ENCODE measurements around the gene BHLHE40. TPM values are rescaled to one million over a fixed set of nuclear protein-coding genes. Genes with fewer than 3 reads are reported as not detected.

BHLHE40 gene
- polyA plus RNA-seq, 2 of the 4 experiments (the other 2 are of a cell fraction) = 102 to 160 TPM

DNA sequence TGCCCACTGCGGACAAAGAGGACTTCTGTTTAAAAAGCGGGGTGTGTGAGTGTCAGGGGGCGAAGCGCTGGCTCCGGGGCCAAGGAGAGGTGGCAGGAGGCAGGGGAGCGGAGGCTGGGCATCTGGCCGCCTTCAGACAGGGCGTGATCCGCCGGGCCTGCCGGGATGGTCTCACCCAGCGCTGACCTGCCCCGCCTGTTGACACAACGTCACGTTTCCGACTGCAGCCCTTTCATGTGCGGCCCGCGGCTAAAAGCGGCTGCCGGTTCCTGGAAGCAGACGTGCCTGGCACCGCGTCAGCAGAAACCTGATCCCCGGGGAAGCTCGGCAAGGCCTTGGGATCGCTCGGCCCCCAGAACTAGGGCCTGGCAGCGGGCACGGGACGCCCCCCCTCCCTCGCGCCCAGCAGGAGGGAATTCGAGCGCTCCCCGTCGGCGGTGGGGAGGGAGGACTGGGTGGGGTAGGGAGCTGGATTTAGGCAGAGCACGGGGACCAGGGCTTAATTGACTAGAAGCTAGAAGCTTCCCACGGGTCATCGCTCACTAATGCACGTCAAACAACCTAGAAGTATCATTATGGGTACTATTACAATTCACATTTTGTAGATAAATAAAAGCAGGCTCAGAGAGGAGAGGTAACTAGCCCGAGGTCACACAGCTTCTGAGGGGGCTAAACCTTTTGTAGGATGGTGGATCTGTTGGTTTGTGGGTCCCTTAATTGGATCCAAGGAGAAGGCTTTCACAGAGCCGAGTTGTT, 7.7 kb downstream of the BHLHE40 start (continued):
- TF ChIP-seq FOSL2 (IDR thresholded peaks at IDR 0.05) (peak; percentile 57; the same call in 1 of the 2 replicates), FOSL2 (CRISPR knock-in tag; IDR thresholded peaks at IDR 0.05) (peak; percentile 96), KDM5A (IDR thresholded peaks at IDR 0.05) (no peak), SMC3 (IDR thresholded peaks at IDR 0.05) (peak; percentile 75), CBX2 (IDR thresholded peaks at IDR 0.05; ENCODE audit: borderline replicate concordance, low read depth) (no peak), GATA3 (IDR thresholded peaks at IDR 0.05; ENCODE audit: borderline replicate concordance) (peak; percentile 100), EP300 (IDR thresholded peaks at IDR 0.05) (peak; percentile 99 to 100), RARB (CRISPR knock-in tag; IDR thresholded peaks at IDR 0.05) (peak; percentile 100), EHF (CRISPR knock-in tag; IDR thresholded peaks at IDR 0.05) (peak; percentile 93), RCOR1 (IDR thresholded peaks at IDR 0.05; ENCODE audit: low read depth, low read length) (0 out of 2 replicates have a peak, but pooled peaks have one; percentile 2), RAD21 (conservative IDR thresholded peaks at IDR 0.05 in 1 of 2, IDR thresholded peaks at IDR 0.05 in 1 of 2) (peak; percentile 37 to 76), TFCP2L1 (CRISPR knock-in tag; IDR thresholded peaks at IDR 0.05) (peak; percentile 96), ESRRA (IDR thresholded peaks at IDR 0.05; ENCODE audit: borderline replicate concordance, low read length) (peak; percentile 70)
- TF ChIP-seq, protein P1, sequence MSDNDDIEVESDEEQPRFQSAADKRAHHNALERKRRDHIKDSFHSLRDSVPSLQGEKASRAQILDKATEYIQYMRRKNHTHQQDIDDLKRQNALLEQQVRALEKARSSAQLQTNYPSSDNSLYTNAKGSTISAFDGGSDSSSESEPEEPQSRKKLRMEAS (IDR thresholded peaks at IDR 0.05) = peak; percentile 99
- TF ChIP-seq, protein P2, sequence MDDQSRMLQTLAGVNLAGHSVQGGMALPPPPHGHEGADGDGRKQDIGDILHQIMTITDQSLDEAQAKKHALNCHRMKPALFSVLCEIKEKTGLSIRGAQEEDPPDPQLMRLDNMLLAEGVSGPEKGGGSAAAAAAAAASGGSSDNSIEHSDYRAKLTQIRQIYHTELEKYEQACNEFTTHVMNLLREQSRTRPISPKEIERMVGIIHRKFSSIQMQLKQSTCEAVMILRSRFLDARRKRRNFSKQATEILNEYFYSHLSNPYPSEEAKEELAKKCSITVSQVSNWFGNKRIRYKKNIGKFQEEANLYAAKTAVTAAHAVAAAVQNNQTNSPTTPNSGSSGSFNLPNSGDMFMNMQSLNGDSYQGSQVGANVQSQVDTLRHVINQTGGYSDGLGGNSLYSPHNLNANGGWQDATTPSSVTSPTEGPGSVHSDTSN (IDR thresholded peaks at IDR 0.05) = peak; percentile 95
- TF ChIP-seq, protein P3, sequence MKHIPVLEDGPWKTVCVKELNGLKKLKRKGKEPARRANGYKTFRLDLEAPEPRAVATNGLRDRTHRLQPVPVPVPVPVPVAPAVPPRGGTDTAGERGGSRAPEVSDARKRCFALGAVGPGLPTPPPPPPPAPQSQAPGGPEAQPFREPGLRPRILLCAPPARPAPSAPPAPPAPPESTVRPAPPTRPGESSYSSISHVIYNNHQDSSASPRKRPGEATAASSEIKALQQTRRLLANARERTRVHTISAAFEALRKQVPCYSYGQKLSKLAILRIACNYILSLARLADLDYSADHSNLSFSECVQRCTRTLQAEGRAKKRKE (CRISPR knock-in tag; IDR thresholded peaks at IDR 0.05; ENCODE audit: low read depth) = peak; percentile 81

DNA sequence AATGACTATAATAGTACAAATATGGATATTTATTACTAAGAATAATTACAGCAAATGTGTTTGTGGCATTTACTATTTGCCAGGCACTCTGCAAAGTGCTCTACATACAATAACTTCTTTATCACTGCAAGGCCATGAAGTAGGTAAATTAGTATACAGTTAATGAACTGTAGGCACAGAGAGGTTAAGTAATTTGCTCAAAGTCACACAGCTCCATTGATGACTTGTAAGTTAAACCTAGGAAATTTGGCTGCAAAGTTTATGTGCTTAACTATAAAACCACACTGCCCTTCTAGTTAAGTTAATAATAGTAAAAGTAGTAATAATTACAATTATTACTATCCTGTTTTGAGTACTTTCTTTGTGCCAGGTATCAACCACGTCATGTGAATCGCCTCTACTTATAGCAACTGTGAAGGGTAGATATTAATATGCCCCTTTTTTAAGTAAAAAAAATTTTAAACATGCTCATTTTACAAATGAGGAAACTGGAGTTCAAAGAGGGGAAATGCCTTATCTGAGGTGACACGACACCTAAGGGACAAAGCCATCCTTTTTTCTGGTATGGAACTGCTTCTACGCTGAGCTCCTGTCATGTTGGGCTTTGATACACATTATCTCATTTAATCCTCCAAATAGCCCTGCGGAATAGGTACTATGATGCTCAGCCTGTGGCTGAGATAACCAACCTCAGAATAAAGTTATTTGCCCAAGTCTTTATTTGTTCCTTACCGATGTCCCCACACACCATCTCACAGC, 8.5 kb downstream of the BHLHE40 start:
- no peak for DNase-seq (ENCODE audit: low read depth in 1 of 2, low spot score in 1 of 2)
- WGBS (ENCODE audit: missing lambda C conversion rate) = 90% methylated on average over 6 of the region's 6 CpGs
- FAIRE-seq = no peak
- Histone ChIP-seq H3K27ac (peak overlapping the region; percentile 96 to 98), H3K4me2 (peak overlapping the region; percentile 93), H3K4me1 (peaks cover 67% of the 10 kb centered on the region), H3K9me3 (no peaks in the 10 kb centered on the region), H3K4me3 (no peak overlapping the region)
- ChIA-PET POLR2A (interaction anchor here (1.0 to 13.9 kb wide), 8 partner anchors 8 to 276 kb away, joined by 4 to 367 read pairs (median 10); partner anchors contain the start of gene BHLHE40), CTCF (interaction anchor here (0.7 to 17.8 kb wide), 5 partner anchors 11 to 272 kb away, joined by 3 to 602 read pairs (median 20); no protein-coding TSS in a partner anchor)
- no peak for ATAC-seq
- TF ChIP-seq MAZ (IDR thresholded peaks at IDR 0.05; ENCODE audit: borderline replicate concordance, low read depth, low read length) = no peak
- TF ChIP-seq, protein P4, sequence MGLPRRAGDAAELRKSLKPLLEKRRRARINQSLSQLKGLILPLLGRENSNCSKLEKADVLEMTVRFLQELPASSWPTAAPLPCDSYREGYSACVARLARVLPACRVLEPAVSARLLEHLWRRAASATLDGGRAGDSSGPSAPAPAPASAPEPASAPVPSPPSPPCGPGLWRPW (IDR thresholded peaks at IDR 0.05) = no peak
- TF ChIP-seq NPAS2 (CRISPR knock-in tag; IDR thresholded peaks at IDR 0.05; ENCODE audit: borderline replicate concordance) = 0 out of 2 replicates have a peak, but pooled peaks have one; percentile 8
- TF ChIP-seq CHD4 (IDR thresholded peaks at IDR 0.05; ENCODE audit: borderline replicate concordance) = peak; percentile 77; the same call in 1 of the 2 replicates
- TF ChIP-seq POLR2A (IDR thresholded peaks at IDR 0.05; ENCODE audit: low read length) = no peak
- no peak for TF ChIP-seq RNF2 (IDR thresholded peaks at IDR 0.05; ENCODE audit: borderline replicate concordance, low read depth)
- TF ChIP-seq HDAC2 (IDR thresholded peaks at IDR 0.05) = peak; percentile 92
- 0 out of 2 replicates have a peak, but pooled peaks have one; percentile 12 for TF ChIP-seq RCOR1 (IDR thresholded peaks at IDR 0.05; ENCODE audit: low read depth, low read length)
- TF ChIP-seq HEYL (CRISPR knock-in tag; IDR thresholded peaks at IDR 0.05) = 0 out of 2 replicates have a peak, but pooled peaks have one; percentile 73
- no peak for TF ChIP-seq ESRRA (IDR thresholded peaks at IDR 0.05; ENCODE audit: borderline replicate concordance, low read length)
- TF ChIP-seq, protein P5, sequence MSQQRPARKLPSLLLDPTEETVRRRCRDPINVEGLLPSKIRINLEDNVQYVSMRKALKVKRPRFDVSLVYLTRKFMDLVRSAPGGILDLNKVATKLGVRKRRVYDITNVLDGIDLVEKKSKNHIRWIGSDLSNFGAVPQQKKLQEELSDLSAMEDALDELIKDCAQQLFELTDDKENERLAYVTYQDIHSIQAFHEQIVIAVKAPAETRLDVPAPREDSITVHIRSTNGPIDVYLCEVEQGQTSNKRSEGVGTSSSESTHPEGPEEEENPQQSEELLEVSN (IDR thresholded peaks at IDR 0.05; ENCODE audit: borderline replicate concordance, low read depth) = no peak
- no peak for TF ChIP-seq KDM5A (IDR thresholded peaks at IDR 0.05)
- no peak for TF ChIP-seq RAD21 (conservative IDR thresholded peaks at IDR 0.05 in 1 of 2, IDR thresholded peaks at IDR 0.05 in 1 of 2)
- TF ChIP-seq ZFP36 (IDR thresholded peaks at IDR 0.05; ENCODE audit: borderline replicate concordance, partially characterized antibody) = peak; percentile 81
- no peak for TF ChIP-seq EP300 (IDR thresholded peaks at IDR 0.05)
- no peak for TF ChIP-seq GATA3 (IDR thresholded peaks at IDR 0.05; ENCODE audit: borderline replicate concordance)
- TF ChIP-seq FOSB (CRISPR knock-in tag; IDR thresholded peaks at IDR 0.05) = 0 out of 2 replicates have a peak, but pooled peaks have one; percentile 45
- peak; percentile 91 for TF ChIP-seq KDM1A (IDR thresholded peaks at IDR 0.05; ENCODE audit: low read depth)
- peak; percentile 10 for TF ChIP-seq CHD2 (IDR thresholded peaks at IDR 0.05; ENCODE audit: low read length, partially characterized antibody)
- TF ChIP-seq, protein P3 (CRISPR knock-in tag; IDR thresholded peaks at IDR 0.05; ENCODE audit: low read depth) = no peak
- TF ChIP-seq ZSCAN20 (CRISPR knock-in tag; IDR thresholded peaks at IDR 0.05) = peak; percentile 85; the same call in 1 of the 2 replicates
- TF ChIP-seq MAFK (IDR thresholded peaks at IDR 0.05; ENCODE audit: partially characterized antibody) = no peak
